SU-DHL-6 (cell line): ENCODE results near the gene PDZRN3.

Experiments
- H2AFZ ChIP-seq: fragments of 200-600 bp; sonication (generic); 2 replicates; pipeline ENCODE4 v1.6.1; 2014; ENCODE audit warnings: low read depth, mild to moderate bottlenecking, moderate library complexity, mixed read lengths, antibody characterized with exemption, low read length; ENCODE audit not compliant: severe bottlenecking
- H3F3A ChIP-seq: fragments of 200-600 bp; shearing (Covaris generic); 2 replicates; pipeline ENCODE4 v1.6.0; 2016; ENCODE audit warnings: antibody characterized with exemption, mild to moderate bottlenecking; ENCODE audit not compliant: insufficient read depth
- H3K27ac ChIP-seq: fragments of 200-600 bp; sonication (generic); 2 replicates; pipeline ENCODE4 v1.5.1; 2016; ENCODE audit warnings: low read depth, mild to moderate bottlenecking, low read length, moderate library complexity, mixed read lengths
- H3K27me3 ChIP-seq: fragments of 200-600 bp; sonication (generic), shearing (Covaris generic); 2 replicates; pipeline ENCODE4 v1.6.0; 2014; ENCODE audit warnings: mild to moderate bottlenecking, low read length
- H3K36me3 ChIP-seq: fragments of 200-600 bp; sonication (generic); 2 replicates; pipeline ENCODE4 v1.6.1; 2014; ENCODE audit warnings: mild to moderate bottlenecking, low read length, mixed read lengths
- H3K4me2 ChIP-seq: fragments of 300-600, 200-600 bp; shearing (Covaris generic), sonication (generic); 2 replicates; pipeline ENCODE4 v1.6.0; 2014; ENCODE audit warnings: low read length, low read depth, mild to moderate bottlenecking; ENCODE audit not compliant: poor library complexity, severe bottlenecking
- H3K4me3 ChIP-seq: fragments of 200-600 bp; sonication (generic); 2 replicates; pipeline ENCODE4 v1.5.1; 2014; ENCODE audit warnings: antibody characterized with exemption, low read length, mild to moderate bottlenecking, mixed read lengths; ENCODE audit not compliant: insufficient read depth, poor library complexity, severe bottlenecking
- H3K79me2 ChIP-seq: fragments of 200-600 bp; sonication (generic); 2 replicates; pipeline ENCODE4 v1.6.1; 2014; ENCODE audit warnings: mild to moderate bottlenecking, low read length, moderate library complexity; ENCODE audit not compliant: insufficient read depth
- H3K9ac ChIP-seq: fragments of 200-600 bp; sonication (generic); 2 replicates; pipeline ENCODE4 v1.7.0; 2014; ENCODE audit warnings: mild to moderate bottlenecking, low read length
- H3K9me2 ChIP-seq: fragments of 200-600 bp; sonication (generic); replicated peaks from 2 replicates; pipeline ENCODE4 v1.6.1; 2014; ENCODE audit warnings: low read length; ENCODE audit not compliant: insufficient read depth
- H3K9me3 ChIP-seq: fragments of 200-600 bp; sonication (generic); 2 replicates; pipeline ENCODE4 v1.6.1; 2014; ENCODE audit warnings: low read length, mixed read lengths; ENCODE audit not compliant: insufficient read depth
- H4K20me1 ChIP-seq: fragments of 200-600 bp; sonication (generic); 2 replicates; pipeline ENCODE4 v1.6.1; 2014; ENCODE audit warnings: low read depth, mild to moderate bottlenecking, antibody characterized with exemption, low read length, moderate library complexity, mixed read lengths
- EZH2phosphoT487 ChIP-seq: fragments of 200-600 bp; sonication (generic), shearing (Covaris generic); conservative IDR thresholded peaks from 2 replicates; pipeline ENCODE4 v1.6.1; 2018; ENCODE audit warnings: mild to moderate bottlenecking, antibody characterized with exemption, low read length, moderate library complexity, mixed read lengths
- TF ChIP-seq, protein P1 (sequence below): fragments of 200-600 bp; sonication (generic); IDR thresholded peaks from one replicate; pipeline ENCODE4 v1.5.1; 2017; ENCODE audit warnings: antibody characterized with exemption, mild to moderate bottlenecking, low read length, moderate library complexity; ENCODE audit not compliant: insufficient read depth, poor library complexity, severe bottlenecking

Gene PDZRN3

DNA sequence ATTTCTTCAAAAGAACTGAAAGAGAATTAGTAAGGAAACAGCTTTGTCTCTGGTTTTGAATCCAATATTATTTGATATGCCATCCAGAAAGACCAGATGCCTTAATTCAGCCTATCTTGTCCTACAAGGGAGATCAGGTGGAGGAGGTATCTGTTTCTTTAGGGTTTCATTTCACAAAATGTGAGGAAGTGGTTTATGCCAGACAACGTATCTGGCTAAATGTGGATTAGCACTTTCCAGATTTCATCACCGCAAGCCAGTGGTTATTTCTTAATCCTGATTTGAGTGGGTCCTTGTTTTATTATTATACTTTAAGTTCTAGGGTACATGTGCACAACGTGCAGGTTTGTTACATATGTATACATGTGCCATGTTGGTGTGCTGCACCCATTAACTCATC, 292.2 kb downstream of the PDZRN3 start:
- no peak overlapping the region for H3K4me3 ChIP-seq
- H3K36me3 ChIP-seq, result no peaks in the 10 kb centered on the region
- no peak overlapping the region for H3K4me2 ChIP-seq
- no peaks in the 10 kb centered on the region for H3K27me3 ChIP-seq
- H2AFZ ChIP-seq, result no peak overlapping the region
- H3F3A ChIP-seq, result no peaks in the 10 kb centered on the region
- TF ChIP-seq, protein P1, sequence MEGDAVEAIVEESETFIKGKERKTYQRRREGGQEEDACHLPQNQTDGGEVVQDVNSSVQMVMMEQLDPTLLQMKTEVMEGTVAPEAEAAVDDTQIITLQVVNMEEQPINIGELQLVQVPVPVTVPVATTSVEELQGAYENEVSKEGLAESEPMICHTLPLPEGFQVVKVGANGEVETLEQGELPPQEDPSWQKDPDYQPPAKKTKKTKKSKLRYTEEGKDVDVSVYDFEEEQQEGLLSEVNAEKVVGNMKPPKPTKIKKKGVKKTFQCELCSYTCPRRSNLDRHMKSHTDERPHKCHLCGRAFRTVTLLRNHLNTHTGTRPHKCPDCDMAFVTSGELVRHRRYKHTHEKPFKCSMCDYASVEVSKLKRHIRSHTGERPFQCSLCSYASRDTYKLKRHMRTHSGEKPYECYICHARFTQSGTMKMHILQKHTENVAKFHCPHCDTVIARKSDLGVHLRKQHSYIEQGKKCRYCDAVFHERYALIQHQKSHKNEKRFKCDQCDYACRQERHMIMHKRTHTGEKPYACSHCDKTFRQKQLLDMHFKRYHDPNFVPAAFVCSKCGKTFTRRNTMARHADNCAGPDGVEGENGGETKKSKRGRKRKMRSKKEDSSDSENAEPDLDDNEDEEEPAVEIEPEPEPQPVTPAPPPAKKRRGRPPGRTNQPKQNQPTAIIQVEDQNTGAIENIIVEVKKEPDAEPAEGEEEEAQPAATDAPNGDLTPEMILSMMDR, result no peak
- TF ChIP-seq EZH2phosphoT487, result no peak
- no peaks in the 10 kb centered on the region for H4K20me1 ChIP-seq
- no peak overlapping the region for H3K9ac ChIP-seq
- H3K79me2 ChIP-seq, result no peaks in the 10 kb centered on the region
- H3K9me3 ChIP-seq, result no peaks in the 10 kb centered on the region
- no peaks in the 10 kb centered on the region for H3K9me2 ChIP-seq
- no peak overlapping the region for H3K27ac ChIP-seq
